Cardiac muscle cell (in vitro differentiated cells and primary cell): ENCODE results near the gene ATG101. TPM values are rescaled to one million over a fixed set of nuclear protein-coding genes. Genes with fewer than 3 reads are reported as not detected.
"Not testable (repeated sequence)": the region's sequence is repeated elsewhere in the genome, so short reads cannot be mapped to it uniquely, and the experiment has no call there.

Source experiments
- DNase-seq, 2 donors: peaks; one replicate each; pipeline versions ENCODE4 v3.0.0 to v3.0.0-alpha.2; 2010 to 2017; ENCODE audit warnings: low read depth in 1 of 2, low spot score in 1 of 2
- H3K27ac ChIP-seq: fragments of 200-600 bp; sonication (generic); 2 replicates; pipeline ENCODE4 v1.5.1; 2016
- H3K27me3 ChIP-seq: fragments of 200-600 bp; sonication (generic); 2 replicates; pipeline ENCODE4 v1.6.0; 2016; ENCODE audit warnings: control low read depth
- H3K36me3 ChIP-seq: fragments of 200-600 bp; sonication (generic); 2 replicates; pipeline ENCODE4 v1.5.1; 2016; ENCODE audit warnings: control low read depth
- H3K4me1 ChIP-seq: fragments of 200-600 bp; sonication (generic); 2 replicates; pipeline ENCODE4 v1.8.1; 2017; ENCODE audit warnings: low read depth, mild to moderate bottlenecking, mixed run types
- H3K4me3 ChIP-seq: fragments of 200-600 bp; sonication (generic); 2 replicates; pipeline ENCODE4 v1.5.1; 2016; ENCODE audit warnings: mild to moderate bottlenecking
- H3K9me3 ChIP-seq: fragments of 200-600 bp; sonication (generic); 2 replicates; pipeline ENCODE4 v1.5.1; 2017; ENCODE audit warnings: low read depth, mild to moderate bottlenecking, control low read depth
- CTCF ChIP-seq: IDR thresholded peaks from 2 replicates; pipeline ENCODE4 v1.5.1; 2012; ENCODE audit warnings: low read depth, mild to moderate bottlenecking, low read length
- polyA plus RNA-seq: library from polyadenylated mRNA; unstranded; fragments of >200 nt; fragmentation: Nextera tagmentation; extraction: Ambion mirVana; gene quantifications from 2 replicates; pipeline ENCODE4 v1.2.1, GENCODE V29; 2016
- total RNA-seq: library from RNA; depleted of rRNA; stranded (reverse); fragments of >200 nt; gene quantifications from 2 replicates; pipeline ENCODE4 v1.2.3, GENCODE V29; 2016

The ATG101 gene
- total and polyA plus RNA-seq, 2 experiments from 2014 or later: 36.6 to 37.4 TPM

GRCh38 chr12:52097045-52097666 is 27.4 kb downstream of the ATG101 start:
- Histone ChIP-seq H3K27ac (no peak overlapping the region), H3K4me3 (no peak overlapping the region), H3K4me1 (no peaks in the 10 kb centered on the region), H3K36me3 (no peaks in the 10 kb centered on the region), H3K9me3 (no peaks in the 10 kb centered on the region), H3K27me3 (peaks cover 26% of the 10 kb centered on the region)
- TF ChIP-seq CTCF: no peak
- DNase-seq: no peak

GRCh38 chr12:52104431-52105089 is 34.8 kb downstream of the ATG101 start:
- H3K4me3 ChIP-seq, H3K4me1 ChIP-seq, H3K27ac ChIP-seq, DNase-seq, H3K9me3 ChIP-seq, H3K36me3 ChIP-seq: not testable (repeated sequence)
- peaks cover 37% of the 10 kb centered on the region for H3K27me3 ChIP-seq

- H3K27ac ChIP-seq, H3K36me3 ChIP-seq, DNase-seq, H3K9me3 ChIP-seq, H3K4me1 ChIP-seq, H3K4me3 ChIP-seq: not testable (repeated sequence)
- H3K27me3 ChIP-seq: peaks cover 31% of the 10 kb centered on the region
Measured at GRCh38 chr12:52116222-52117125, 46.7 kb downstream of the ATG101 start.

GRCh38 chr12:52117806-52118475 is 48.2 kb downstream of the ATG101 start:
- H3K27me3 ChIP-seq: peaks cover 31% of the 10 kb centered on the region
- not testable (repeated sequence) for H3K9me3 ChIP-seq, H3K4me3 ChIP-seq, DNase-seq, H3K4me1 ChIP-seq, H3K27ac ChIP-seq, H3K36me3 ChIP-seq

- no peaks in the 10 kb centered on the region for H3K4me1 ChIP-seq
- no peaks in the 10 kb centered on the region for H3K36me3 ChIP-seq
- peak; percentile 29 to 81 for DNase-seq
- TF ChIP-seq CTCF: peak; percentile 62
- no peak overlapping the region for H3K4me3 ChIP-seq
- no peak overlapping the region for H3K27ac ChIP-seq
- no peaks in the 10 kb centered on the region for H3K9me3 ChIP-seq
- peaks cover 24% of the 10 kb centered on the region for H3K27me3 ChIP-seq
Measured at GRCh38 chr12:52119398-52120254, 49.8 kb downstream of the ATG101 start.

- no peak overlapping the region for H3K4me3 ChIP-seq
- no peak for TF ChIP-seq CTCF
- no peak for DNase-seq
- H3K36me3 ChIP-seq: no peaks in the 10 kb centered on the region
- no peaks in the 10 kb centered on the region for H3K4me1 ChIP-seq
- H3K9me3 ChIP-seq: no peaks in the 10 kb centered on the region
- no peak overlapping the region for H3K27ac ChIP-seq
- peaks cover 9% of the 10 kb centered on the region for H3K27me3 ChIP-seq
Measured at GRCh38 chr12:52120951-52121823, 51.4 kb downstream of the ATG101 start.
